ENCODE measurements around the gene MAP3K7.

Gene MAP3K7

DNA sequence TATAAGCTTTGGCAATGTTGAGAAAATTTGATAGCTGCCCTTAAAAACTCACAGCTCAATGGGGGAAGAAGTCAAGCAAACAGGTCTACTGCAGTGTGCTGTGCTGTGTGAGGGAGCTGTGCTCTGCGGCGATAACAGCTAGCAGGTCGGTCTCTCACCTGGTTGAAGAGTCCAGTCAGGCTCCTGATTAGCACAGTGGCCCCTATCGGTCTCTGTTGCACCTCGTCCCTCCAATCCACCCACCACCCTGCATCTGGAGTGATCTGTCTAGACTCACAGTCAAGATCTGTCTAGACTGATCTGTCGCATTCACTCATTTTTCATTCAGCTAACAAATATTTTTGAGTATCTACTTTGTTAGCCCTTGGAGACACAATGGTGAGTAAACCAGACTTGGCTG, 94.1 kb downstream of the MAP3K7 start:
- TF ChIP-seq, protein P1, sequence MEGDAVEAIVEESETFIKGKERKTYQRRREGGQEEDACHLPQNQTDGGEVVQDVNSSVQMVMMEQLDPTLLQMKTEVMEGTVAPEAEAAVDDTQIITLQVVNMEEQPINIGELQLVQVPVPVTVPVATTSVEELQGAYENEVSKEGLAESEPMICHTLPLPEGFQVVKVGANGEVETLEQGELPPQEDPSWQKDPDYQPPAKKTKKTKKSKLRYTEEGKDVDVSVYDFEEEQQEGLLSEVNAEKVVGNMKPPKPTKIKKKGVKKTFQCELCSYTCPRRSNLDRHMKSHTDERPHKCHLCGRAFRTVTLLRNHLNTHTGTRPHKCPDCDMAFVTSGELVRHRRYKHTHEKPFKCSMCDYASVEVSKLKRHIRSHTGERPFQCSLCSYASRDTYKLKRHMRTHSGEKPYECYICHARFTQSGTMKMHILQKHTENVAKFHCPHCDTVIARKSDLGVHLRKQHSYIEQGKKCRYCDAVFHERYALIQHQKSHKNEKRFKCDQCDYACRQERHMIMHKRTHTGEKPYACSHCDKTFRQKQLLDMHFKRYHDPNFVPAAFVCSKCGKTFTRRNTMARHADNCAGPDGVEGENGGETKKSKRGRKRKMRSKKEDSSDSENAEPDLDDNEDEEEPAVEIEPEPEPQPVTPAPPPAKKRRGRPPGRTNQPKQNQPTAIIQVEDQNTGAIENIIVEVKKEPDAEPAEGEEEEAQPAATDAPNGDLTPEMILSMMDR (IDR thresholded peaks at IDR 0.05; ENCODE audit: low read depth, low read length) = no peak
- DNase-seq (ENCODE audit: low read depth, low spot score) = no peak
- in situ Hi-C loops (cut with HindIII; ENCODE audit: low sequenced_read_pairs) = no loop called here

DNA sequence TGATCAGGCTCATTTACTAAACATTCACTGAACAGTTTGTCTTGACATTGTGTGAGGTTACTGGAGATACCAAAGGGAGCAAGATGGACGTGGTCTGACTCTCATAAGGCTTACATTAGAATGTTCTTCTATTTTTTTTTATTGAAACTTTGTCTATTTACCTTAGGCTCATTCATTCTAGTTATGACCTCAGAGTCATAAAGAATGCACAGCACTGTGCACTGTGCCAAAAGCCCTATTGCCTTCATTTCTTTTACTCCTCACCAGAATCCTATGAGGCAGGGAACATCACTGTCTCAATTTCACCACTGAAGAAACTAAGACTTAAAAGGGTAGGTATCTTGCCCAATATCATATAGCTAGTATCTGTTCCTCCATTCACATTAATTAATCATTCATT, 94.5 kb downstream of the MAP3K7 start:
- no peak overlapping the region for H3K4me3 ChIP-seq (ENCODE audit: low read depth, low read length)
- DNase-seq (ENCODE audit: low read depth, low spot score) = no peak
- TF ChIP-seq, protein P1 (IDR thresholded peaks at IDR 0.05; ENCODE audit: low read depth, low read length) = no peak
- in situ Hi-C loops (cut with HindIII; ENCODE audit: low sequenced_read_pairs) = no loop called here

More for the DNA sequence above, 94.1 kb downstream of the MAP3K7 start:
- no peak overlapping the region for H3K4me3 ChIP-seq (ENCODE audit: low read depth, low read length)

DNA sequence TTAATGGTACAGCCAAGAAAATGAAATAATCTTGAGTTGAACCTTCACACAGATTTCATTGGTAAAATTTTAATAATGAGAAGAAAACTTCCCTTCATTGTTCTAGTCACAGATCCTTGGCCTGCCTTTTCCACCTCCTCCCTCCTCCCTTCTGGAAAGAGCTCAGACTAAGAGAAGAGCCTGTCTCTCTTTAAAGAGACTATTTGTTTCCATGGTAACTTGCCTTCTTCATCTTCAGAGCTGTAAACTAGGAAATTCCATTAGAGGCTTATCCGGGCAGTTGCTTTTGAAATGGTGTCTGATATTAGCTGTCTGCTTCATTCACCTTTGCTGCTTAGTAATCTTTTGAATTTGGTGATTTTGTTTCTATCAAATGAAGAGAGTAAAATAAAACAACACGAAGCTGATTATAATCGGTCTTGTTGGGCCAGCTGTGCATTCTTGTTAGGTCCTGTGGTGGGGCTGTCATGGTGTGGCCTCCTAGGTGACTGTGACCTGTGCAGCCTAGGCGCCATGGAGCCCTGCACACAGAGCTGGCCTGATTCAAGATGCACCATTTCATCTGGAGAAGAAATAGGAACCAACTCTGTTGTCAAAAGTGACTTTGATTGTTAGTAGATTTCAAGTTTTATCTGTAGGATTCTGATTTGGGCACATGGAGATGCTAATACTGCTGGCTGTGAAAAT, 96.7 kb downstream of the MAP3K7 start:
- in situ Hi-C loops (cut with HindIII; ENCODE audit: low sequenced_read_pairs) = no loop called here
- TF ChIP-seq, protein P1 (IDR thresholded peaks at IDR 0.05; ENCODE audit: low read depth, low read length) = no peak
- no peak overlapping the region for H3K4me3 ChIP-seq (ENCODE audit: low read depth, low read length)
- DNase-seq (ENCODE audit: low read depth, low spot score) = no peak

DNA sequence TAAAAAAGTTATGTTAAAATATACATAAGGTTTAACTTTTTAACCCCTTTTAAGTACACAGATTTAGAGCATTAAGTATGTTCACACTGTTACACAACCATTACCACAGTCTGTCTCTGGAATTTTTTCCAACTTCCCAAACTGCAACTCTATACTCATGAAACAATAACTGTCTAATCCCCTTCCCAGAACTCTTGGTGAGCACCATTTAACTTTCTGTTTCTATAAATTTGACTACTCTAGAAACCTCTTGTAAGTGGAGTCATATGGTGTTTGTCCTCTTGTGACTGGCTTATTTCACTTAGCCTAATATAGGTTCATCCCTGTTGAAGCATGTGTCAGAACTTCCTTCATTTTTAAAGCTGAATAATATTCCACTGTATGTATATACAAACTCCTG, 98.1 kb downstream of the MAP3K7 start:
- TF ChIP-seq, protein P1 (IDR thresholded peaks at IDR 0.05; ENCODE audit: low read depth, low read length) = no peak
- no peak for DNase-seq (ENCODE audit: low read depth, low spot score)
- H3K4me3 ChIP-seq (ENCODE audit: low read depth, low read length) = no peak overlapping the region
- in situ Hi-C loops (cut with HindIII; ENCODE audit: low sequenced_read_pairs) = no loop called here

DNA sequence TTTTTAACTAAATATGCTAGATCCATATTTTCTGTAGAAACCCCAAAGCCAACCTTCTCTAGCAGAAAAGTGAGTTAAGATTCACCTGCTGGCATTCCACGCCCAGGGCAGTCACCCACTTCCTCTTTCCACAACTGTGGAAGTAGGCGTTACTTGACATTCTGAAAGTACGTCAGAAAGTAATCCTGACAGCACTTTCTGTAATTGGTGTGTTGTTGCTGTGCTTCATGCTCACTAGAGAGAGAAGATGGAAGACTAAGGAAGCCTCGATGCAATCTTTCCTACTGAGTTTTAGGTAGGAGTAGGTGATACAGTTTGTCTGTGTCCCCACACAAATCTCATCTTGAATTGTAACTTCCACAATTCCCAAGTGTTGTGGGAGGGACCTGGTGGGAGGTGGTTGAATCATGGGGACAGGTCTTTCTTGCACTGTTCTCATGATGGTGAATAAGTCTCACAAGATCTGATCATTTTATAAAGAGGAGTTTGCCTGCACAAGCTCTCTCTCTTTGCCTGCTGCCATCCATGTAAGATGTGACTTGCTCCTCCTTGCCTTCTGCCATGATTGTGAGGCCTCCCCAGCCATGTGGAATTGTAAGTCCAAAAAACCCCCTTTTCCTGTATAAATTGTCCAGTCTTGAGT, 101.1 kb downstream of the MAP3K7 start:
- no peak overlapping the region for H3K4me3 ChIP-seq (ENCODE audit: low read depth, low read length)
- no peak for DNase-seq (ENCODE audit: low read depth, low spot score)
- in situ Hi-C loops (cut with HindIII; ENCODE audit: low sequenced_read_pairs) = no loop called here
- TF ChIP-seq, protein P1 (IDR thresholded peaks at IDR 0.05; ENCODE audit: low read depth, low read length) = no peak

DNA sequence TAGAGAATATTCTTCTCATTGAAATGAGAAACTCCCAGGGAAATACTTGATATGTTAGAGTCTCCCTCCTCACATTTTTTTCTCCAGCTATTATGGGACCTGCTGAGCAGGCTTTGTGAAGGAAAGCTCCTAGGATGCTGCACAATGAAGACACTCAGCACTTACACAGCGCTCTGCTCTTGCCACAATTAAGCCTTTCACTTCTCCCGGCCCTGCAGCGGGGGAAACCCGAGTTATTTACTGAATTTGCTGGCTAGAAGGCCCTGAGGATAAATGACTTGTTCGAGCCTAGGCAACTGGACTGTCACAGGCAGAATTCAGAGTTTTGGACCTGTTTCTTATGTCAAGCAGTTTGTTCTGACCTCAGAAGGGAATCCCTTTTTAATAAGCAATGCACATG, 102.0 kb downstream of the MAP3K7 start:
- in situ Hi-C loops (cut with HindIII; ENCODE audit: low sequenced_read_pairs) = no loop called here
- DNase-seq (ENCODE audit: low read depth, low spot score) = no peak
- TF ChIP-seq, protein P1 (IDR thresholded peaks at IDR 0.05; ENCODE audit: low read depth, low read length) = no peak
- H3K4me3 ChIP-seq (ENCODE audit: low read depth, low read length) = no peak overlapping the region
